HepG2 (cell line): ENCODE results near the gene PANX1. TPM values are rescaled to one million over a fixed set of nuclear protein-coding genes. Genes with fewer than 3 reads are reported as not detected.

Experiments used
- ARID2 ChIP-seq: sonication (generic); formaldehyde crosslinking; IDR thresholded peaks from 2 replicates; pipeline ENCODE4 v1.8.1; 2022; ENCODE audit warnings: mild to moderate bottlenecking, missing genetic modification reagents, borderline replicate concordance
- ARNT ChIP-seq: fragments of 450-650 bp; IDR thresholded peaks from 2 replicates; pipeline ENCODE4 v1.6.1; 2017
- BRD4 ChIP-seq: sonication (generic); formaldehyde crosslinking; IDR thresholded peaks from 2 replicates; pipeline ENCODE4 v1.4.0; 2020; ENCODE audit warnings: missing genetic modification reagents
- CHD4 ChIP-seq: fragments of 200-600 bp; sonication (generic); IDR thresholded peaks from 2 replicates; pipeline ENCODE4 v1.7.0; 2017; ENCODE audit warnings: mild to moderate bottlenecking, low read length, borderline replicate concordance
- HOXA3 ChIP-seq: sonication (generic); formaldehyde crosslinking; IDR thresholded peaks from 2 replicates; pipeline ENCODE4 v1.5.0; 2020; ENCODE audit warnings: missing genetic modification reagents
- KLF15 ChIP-seq: sonication (generic); formaldehyde crosslinking; IDR thresholded peaks from 2 replicates; pipeline ENCODE4 v1.8.1; 2023; ENCODE audit warnings: borderline replicate concordance, mild to moderate bottlenecking, inconsistent platforms, missing genetic modification reagents, mixed read lengths
- NFE2L1 ChIP-seq: sonication (generic); formaldehyde crosslinking; IDR thresholded peaks from 2 replicates; pipeline ENCODE4 v1.4.0; 2020; ENCODE audit warnings: missing genetic modification reagents, mild to moderate bottlenecking, borderline replicate concordance
- NR1H2 ChIP-seq: sonication (generic); formaldehyde crosslinking; IDR thresholded peaks from 2 replicates; pipeline ENCODE4 v1.8.1; 2022; ENCODE audit warnings: low read depth, missing genetic modification reagents, borderline replicate concordance
- NR3C1 ChIP-seq: sonication (generic); formaldehyde crosslinking; IDR thresholded peaks from 2 replicates; pipeline ENCODE4 v1.4.0; 2020; ENCODE audit warnings: missing genetic modification reagents
- PCBP1 ChIP-seq: fragments of 200-400 bp; formaldehyde crosslinking; IDR thresholded peaks from 2 replicates; pipeline ENCODE4 v1.6.1; 2017; ENCODE audit warnings: mild to moderate bottlenecking, low read depth, low read length, borderline replicate concordance
- POGZ ChIP-seq: sonication (generic); formaldehyde crosslinking; IDR thresholded peaks from 2 replicates; pipeline ENCODE4 v1.4.0; 2020; ENCODE audit warnings: mild to moderate bottlenecking, missing genetic modification reagents
- REPIN1 ChIP-seq: sonication (generic); formaldehyde crosslinking; IDR thresholded peaks from 2 replicates; pipeline ENCODE4 v1.8.0; 2022; ENCODE audit warnings: missing genetic modification reagents, low read depth, mild to moderate bottlenecking, borderline replicate concordance
- SP4 ChIP-seq: sonication (generic); formaldehyde crosslinking; IDR thresholded peaks from 2 replicates; pipeline ENCODE4 v1.8.1; 2023; ENCODE audit warnings: mild to moderate bottlenecking, missing genetic modification reagents
- TP53 ChIP-seq: sonication (generic); formaldehyde crosslinking; conservative IDR thresholded peaks from 2 replicates; pipeline ENCODE4 v1.4.0; 2020; ENCODE audit warnings: missing genetic modification reagents
- XBP1 ChIP-seq: sonication (generic); formaldehyde crosslinking; IDR thresholded peaks from 2 replicates; pipeline ENCODE4 v1.5.0; 2020; ENCODE audit warnings: missing genetic modification reagents
- ZBTB8A ChIP-seq: sonication (generic); formaldehyde crosslinking; IDR thresholded peaks from 2 replicates; pipeline ENCODE4 v1.4.0; 2020; ENCODE audit warnings: mild to moderate bottlenecking, low read depth, missing genetic modification reagents, borderline replicate concordance
- ZFP91 ChIP-seq: sonication (generic); formaldehyde crosslinking; IDR thresholded peaks from 2 replicates; pipeline ENCODE4 v1.9.0; 2022; ENCODE audit warnings: missing genetic modification reagents, mild to moderate bottlenecking, borderline replicate concordance
- ZNF33A ChIP-seq: sonication (generic); formaldehyde crosslinking; IDR thresholded peaks from 2 replicates; pipeline ENCODE4 v1.5.1; 2020; ENCODE audit warnings: missing genetic modification reagents, mild to moderate bottlenecking, moderate library complexity, borderline replicate concordance
- ZNF563 ChIP-seq: sonication (generic); formaldehyde crosslinking; IDR thresholded peaks from 2 replicates; pipeline ENCODE4 v1.8.0; 2022; ENCODE audit warnings: mild to moderate bottlenecking, moderate library complexity, missing genetic modification reagents
- ZNF567 ChIP-seq: sonication (generic); formaldehyde crosslinking; IDR thresholded peaks from 2 replicates; pipeline ENCODE4 v1.8.1; 2023; ENCODE audit warnings: mild to moderate bottlenecking, missing genetic modification reagents, borderline replicate concordance
- polyA plus RNA-seq, 8 experiments: library from polyadenylated mRNA; depleted of rRNA in 3 of 8; stranded (reverse) in 7 of 8; unstranded in 1 of 8; fragments of >200 nt; fragmentation: Illumina TruSeq in 4 of 8; extraction: Trizol in 4 of 8; gene quantifications; 2 replicates each; pipeline versions ENCODE4 v1.2.1 to v1.2.3, GENCODE V29; 2011 to 2016; ENCODE audit warnings: low read depth in 4 of 8, missing spikeins in 1 of 8, mixed read lengths in 1 of 8; ENCODE audit not compliant: insufficient read depth in 1 of 8
- total RNA-seq, 5 experiments: library from RNA; depleted of rRNA; stranded (reverse); fragments of >200 nt; fragmentation: Illumina TruSeq; extraction: Trizol; gene quantifications; 2 replicates each; pipeline ENCODE4 v1.2.3, GENCODE V29; 2016; ENCODE audit warnings: low read depth in 1 of 5
- TF ChIP-seq, protein P1 (sequence below): sonication (generic); formaldehyde crosslinking; IDR thresholded peaks from 2 replicates; pipeline ENCODE4 v1.4.0; 2020; ENCODE audit warnings: low read depth, mild to moderate bottlenecking, missing genetic modification reagents
- TF ChIP-seq, protein P2 (sequence below): sonication (generic); formaldehyde crosslinking; IDR thresholded peaks from 2 replicates; pipeline ENCODE4 v1.5.0; 2020; ENCODE audit warnings: mild to moderate bottlenecking, missing genetic modification reagents, moderate library complexity
- TF ChIP-seq, protein P3 (sequence below): sonication (generic); formaldehyde crosslinking; IDR thresholded peaks from 2 replicates; pipeline ENCODE4 v1.5.1; 2020; ENCODE audit warnings: missing genetic modification reagents, mild to moderate bottlenecking, borderline replicate concordance

PANX1 gene
- total and polyA plus RNA-seq, 2 of the 13 experiments (the other 11 are each of a cell fraction or from before 2014, with no cell fraction given): 8.3 to 24.8 TPM

GRCh38 chr11:94128291-94128745, 323 bp upstream of the PANX1 start (continued):
- TF ChIP-seq REPIN1 (CRISPR knock-in tag) (0 out of 2 replicates have a peak, but pooled peaks have one; percentile 42), ZNF563 (CRISPR knock-in tag) (0 out of 2 replicates have a peak, but pooled peaks have one; percentile 11), NFE2L1 (CRISPR knock-in tag) (no peak), ARNT (no peak), ZNF33A (CRISPR knock-in tag) (peak; percentile 73; the same call in 1 of the 2 replicates), ZBTB8A (CRISPR knock-in tag) (no peak), ZFP91 (CRISPR knock-in tag) (0 out of 2 replicates have a peak, but pooled peaks have one; percentile 43), KLF15 (CRISPR knock-in tag) (no peak), XBP1 (no peak), PCBP1 (no peak), SP4 (CRISPR knock-in tag) (no peak), BRD4 (no peak), NR1H2 (CRISPR knock-in tag) (no peak), TP53 (CRISPR knock-in tag) (no peak), CHD4 (no peak), ARID2 (CRISPR knock-in tag) (no peak), HOXA3 (CRISPR knock-in tag) (no peak), POGZ (no peak), ZNF567 (no peak), NR3C1 (CRISPR knock-in tag) (no peak)
- TF ChIP-seq, protein P1, sequence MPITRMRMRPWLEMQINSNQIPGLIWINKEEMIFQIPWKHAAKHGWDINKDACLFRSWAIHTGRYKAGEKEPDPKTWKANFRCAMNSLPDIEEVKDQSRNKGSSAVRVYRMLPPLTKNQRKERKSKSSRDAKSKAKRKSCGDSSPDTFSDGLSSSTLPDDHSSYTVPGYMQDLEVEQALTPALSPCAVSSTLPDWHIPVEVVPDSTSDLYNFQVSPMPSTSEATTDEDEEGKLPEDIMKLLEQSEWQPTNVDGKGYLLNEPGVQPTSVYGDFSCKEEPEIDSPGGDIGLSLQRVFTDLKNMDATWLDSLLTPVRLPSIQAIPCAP (CRISPR knock-in tag): no peak
- TF ChIP-seq, protein P2, sequence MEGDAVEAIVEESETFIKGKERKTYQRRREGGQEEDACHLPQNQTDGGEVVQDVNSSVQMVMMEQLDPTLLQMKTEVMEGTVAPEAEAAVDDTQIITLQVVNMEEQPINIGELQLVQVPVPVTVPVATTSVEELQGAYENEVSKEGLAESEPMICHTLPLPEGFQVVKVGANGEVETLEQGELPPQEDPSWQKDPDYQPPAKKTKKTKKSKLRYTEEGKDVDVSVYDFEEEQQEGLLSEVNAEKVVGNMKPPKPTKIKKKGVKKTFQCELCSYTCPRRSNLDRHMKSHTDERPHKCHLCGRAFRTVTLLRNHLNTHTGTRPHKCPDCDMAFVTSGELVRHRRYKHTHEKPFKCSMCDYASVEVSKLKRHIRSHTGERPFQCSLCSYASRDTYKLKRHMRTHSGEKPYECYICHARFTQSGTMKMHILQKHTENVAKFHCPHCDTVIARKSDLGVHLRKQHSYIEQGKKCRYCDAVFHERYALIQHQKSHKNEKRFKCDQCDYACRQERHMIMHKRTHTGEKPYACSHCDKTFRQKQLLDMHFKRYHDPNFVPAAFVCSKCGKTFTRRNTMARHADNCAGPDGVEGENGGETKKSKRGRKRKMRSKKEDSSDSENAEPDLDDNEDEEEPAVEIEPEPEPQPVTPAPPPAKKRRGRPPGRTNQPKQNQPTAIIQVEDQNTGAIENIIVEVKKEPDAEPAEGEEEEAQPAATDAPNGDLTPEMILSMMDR (CRISPR knock-in tag): no peak
- TF ChIP-seq, protein P3, sequence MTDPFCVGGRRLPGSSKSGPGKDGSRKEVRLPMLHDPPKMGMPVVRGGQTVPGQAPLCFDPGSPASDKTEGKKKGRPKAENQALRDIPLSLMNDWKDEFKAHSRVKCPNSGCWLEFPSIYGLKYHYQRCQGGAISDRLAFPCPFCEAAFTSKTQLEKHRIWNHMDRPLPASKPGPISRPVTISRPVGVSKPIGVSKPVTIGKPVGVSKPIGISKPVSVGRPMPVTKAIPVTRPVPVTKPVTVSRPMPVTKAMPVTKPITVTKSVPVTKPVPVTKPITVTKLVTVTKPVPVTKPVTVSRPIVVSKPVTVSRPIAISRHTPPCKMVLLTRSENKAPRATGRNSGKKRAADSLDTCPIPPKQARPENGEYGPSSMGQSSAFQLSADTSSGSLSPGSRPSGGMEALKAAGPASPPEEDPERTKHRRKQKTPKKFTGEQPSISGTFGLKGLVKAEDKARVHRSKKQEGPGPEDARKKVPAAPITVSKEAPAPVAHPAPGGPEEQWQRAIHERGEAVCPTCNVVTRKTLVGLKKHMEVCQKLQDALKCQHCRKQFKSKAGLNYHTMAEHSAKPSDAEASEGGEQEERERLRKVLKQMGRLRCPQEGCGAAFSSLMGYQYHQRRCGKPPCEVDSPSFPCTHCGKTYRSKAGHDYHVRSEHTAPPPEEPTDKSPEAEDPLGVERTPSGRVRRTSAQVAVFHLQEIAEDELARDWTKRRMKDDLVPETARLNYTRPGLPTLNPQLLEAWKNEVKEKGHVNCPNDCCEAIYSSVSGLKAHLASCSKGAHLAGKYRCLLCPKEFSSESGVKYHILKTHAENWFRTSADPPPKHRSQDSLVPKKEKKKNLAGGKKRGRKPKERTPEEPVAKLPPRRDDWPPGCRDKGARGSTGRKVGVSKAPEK (CRISPR knock-in tag): no peak
